ENCODE measurements around the gene ZC3H10. TPM values are rescaled to one million over a fixed set of nuclear protein-coding genes. Genes with fewer than 3 reads are reported as not detected.

Gene ZC3H10
- total and polyA plus RNA-seq, 2 of the 4 experiments (the other 2 are of a cell fraction), result 1.5 to 3.6 TPM

- Histone ChIP-seq H2BK5ac (ENCODE audit: low read depth, low read length, poor library complexity, severe bottlenecking) (peak overlapping the region; percentile 91), H3K18ac (ENCODE audit: low read depth, low read length) (no peak overlapping the region), H3K56ac (ENCODE audit: extremely low read depth, insufficient read depth, low read length) (peak overlapping the region; percentile 99), H4K91ac (ENCODE audit: insufficient read depth, low read depth, low read length) (no peak overlapping the region), H3K27me3 (ENCODE audit: control insufficient read depth, insufficient read depth, low read length) (no peaks in the 10 kb centered on the region), H2BK120ac (ENCODE audit: low read depth, low read length) (no peak overlapping the region), H3K4me2 (ENCODE audit: low read depth, low read length) (peak overlapping the region; percentile 98), H4K20me1 (ENCODE audit: insufficient read depth, low read length) (peaks cover 64% of the 10 kb centered on the region), H3K23ac (ENCODE audit: low read depth, low read length) (peak overlapping the region; percentile 99), H2AFZ (replicated peaks; ENCODE audit: low read length, poor library complexity) (peak overlapping the region; percentile 61), H4K8ac (ENCODE audit: low read depth in 2 of 2, low read length in 2 of 2) (peak overlapping the region; percentile 72 to 79; a peak in 3 of 4 replicates), H3K9me3 (ENCODE audit: control insufficient read depth, insufficient read depth, low read length) (no peaks in the 10 kb centered on the region), H2AK9ac (replicated peaks; ENCODE audit: low read depth, low read length, poor library complexity) (peak overlapping the region; percentile 85), H3K9ac (ENCODE audit: low read depth, low read length) (peak overlapping the region; percentile 100), H2BK15ac (ENCODE audit: low read depth, low read length) (peak overlapping the region; percentile 14; the same call in 1 of the 3 replicates), H3K9me1 (ENCODE audit: insufficient read depth, low read length) (peaks cover 2% of the 10 kb centered on the region; the same call in 1 of the 2 replicates), H3K4me1 (ENCODE audit: control insufficient read depth, insufficient read depth, low read length) (peaks cover 15% of the 10 kb centered on the region), H3K36me3 (ENCODE audit: control insufficient read depth, insufficient read depth, low read length) (peaks cover 62% of the 10 kb centered on the region), H4K5ac (ENCODE audit: low read depth, low read length) (no peak overlapping the region), H3K14ac (replicated peaks; ENCODE audit: low read depth, low read length) (peak overlapping the region; percentile 98), H2BK20ac (ENCODE audit: low read depth, low read length) (no peak overlapping the region), H3K4me3 (ENCODE audit: insufficient read depth, low read depth, low read length) (peak overlapping the region; percentile 73), H3K27ac (ENCODE audit: insufficient read depth, low read length) (peak overlapping the region; percentile 90), H3K4ac (ENCODE audit: low read depth, low read length) (peak overlapping the region; percentile 97), H2AK5ac (ENCODE audit: low read depth, low read length) (peak overlapping the region; percentile 69; the same call in 1 of the 2 replicates), H3K79me1 (ENCODE audit: low read depth in 1 of 2, low read length in 2 of 2) (peaks cover 14 to 53% of the 10 kb centered on the region in 2 experiments)
- CTCF ChIA-PET, result no interaction called here
- POLR2A ChIA-PET (ENCODE audit: unreplicated experiment), result interaction anchor here (0.6 kb wide), 1 partner anchor 9 kb away, joined by 3 read pairs; no protein-coding TSS in a partner anchor
- dilution Hi-C loops (cut with HindIII; ENCODE audit: low sequenced_read_pairs, unreplicated experiment) (no loop called here), intact Hi-C loops (cut with micrococcal nuclease) (no loop called here), in situ Hi-C loops (cut with MboI; ENCODE audit: low sequenced_read_pairs) (no loop called here)
- peak; percentile 35 for DNase-seq
- no TSS peak for BruUV-seq (replicated peaks)
- ATAC-seq (ENCODE audit: low read depth), result no peak
- no CpG with 5 or more reads among the region's 7 CpGs for WGBS, 2 experiments (ENCODE audit: extremely low coverage in 2 of 2, insufficient read length in 1 of 2)
- TF ChIP-seq RCOR1 (IDR thresholded peaks at IDR 0.05; ENCODE audit: insufficient replicate concordance, low read length) (no peak), POLR2A (IDR thresholded peaks at IDR 0.05; ENCODE audit: low read depth, low read length) (peak; percentile 57), CTCF (conservative IDR thresholded peaks at IDR 0.05; ENCODE audit: low read depth, low read length) (no peak)
These were observed 42.2 kb downstream of the ZC3H10 start for GRCh38 chr12:56160193-56160763.

Measured in IMR-90 (cell line).